ENCODE measurements around the gene AWAT1. TPM values are rescaled to one million over a fixed set of nuclear protein-coding genes. Genes with fewer than 3 reads are reported as not detected.

The AWAT1 gene
- polyA plus RNA-seq, 1 donor from 2014 or later = not detected

DNA sequence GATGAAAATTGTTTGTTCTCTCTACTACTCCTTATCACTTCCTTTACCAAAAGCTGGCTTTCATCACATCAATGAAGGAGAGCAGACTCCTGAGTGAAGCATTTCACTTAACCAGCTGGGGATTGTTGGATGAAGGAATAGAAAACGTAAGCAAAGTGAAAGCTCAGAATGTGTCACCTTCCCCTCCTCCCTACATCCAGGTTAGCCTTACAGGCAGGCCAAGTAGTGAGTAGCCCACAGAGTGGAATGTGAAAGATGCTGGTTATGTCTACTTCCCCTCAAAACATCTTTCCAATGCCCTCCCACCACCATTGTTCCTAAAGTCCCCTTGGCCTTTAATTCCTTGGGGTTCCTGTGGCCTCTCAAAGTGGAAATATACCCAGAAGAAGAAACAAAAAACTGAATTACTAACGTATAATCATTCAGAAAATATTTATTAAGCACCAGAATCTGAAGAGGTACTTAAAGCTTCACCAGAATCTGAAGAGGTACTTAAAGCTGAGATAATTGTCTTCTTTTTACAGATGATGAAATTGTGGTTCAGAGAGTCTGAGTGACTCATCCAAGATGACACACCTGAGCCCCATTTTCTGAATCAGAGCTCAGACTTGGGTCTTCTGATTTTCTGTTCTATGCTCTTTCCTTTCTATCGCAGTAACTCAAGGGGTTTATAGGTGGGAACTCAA lies 19.1 kb downstream of the AWAT1 start:
- H3K9me2 ChIP-seq (ENCODE audit: insufficient read depth, low read length) = no peaks in the 10 kb centered on the region
- no peaks in the 10 kb centered on the region for H4K20me1 ChIP-seq (ENCODE audit: insufficient read depth)
- TF ChIP-seq MXI1 (conservative IDR thresholded peaks at IDR 0.05; ENCODE audit: poor library complexity, severe bottlenecking) = no peak
- no peak overlapping the region for H3K9ac ChIP-seq (ENCODE audit: low read length)
- H3K4me2 ChIP-seq (ENCODE audit: low read length) = no peak overlapping the region
- no peaks in the 10 kb centered on the region for H3K79me2 ChIP-seq (replicated peaks; ENCODE audit: insufficient read depth, low read length)
- no peak overlapping the region for H3K4me3 ChIP-seq (ENCODE audit: low read length)
- H2AFZ ChIP-seq (ENCODE audit: low read depth, low read length) = no peak overlapping the region
- H3K9me3 ChIP-seq (ENCODE audit: low read length) = no peaks in the 10 kb centered on the region
- H3K27me3 ChIP-seq (ENCODE audit: insufficient read depth, low read depth, low read length) = no peaks in the 10 kb centered on the region
- H3F3A ChIP-seq (ENCODE audit: insufficient read depth, low read length, poor library complexity, severe bottlenecking) = no peaks in the 10 kb centered on the region
- no peaks in the 10 kb centered on the region for H3K36me3 ChIP-seq (ENCODE audit: insufficient read depth, low read length)
- no peak overlapping the region for H3K27ac ChIP-seq (ENCODE audit: low read length)

DNA sequence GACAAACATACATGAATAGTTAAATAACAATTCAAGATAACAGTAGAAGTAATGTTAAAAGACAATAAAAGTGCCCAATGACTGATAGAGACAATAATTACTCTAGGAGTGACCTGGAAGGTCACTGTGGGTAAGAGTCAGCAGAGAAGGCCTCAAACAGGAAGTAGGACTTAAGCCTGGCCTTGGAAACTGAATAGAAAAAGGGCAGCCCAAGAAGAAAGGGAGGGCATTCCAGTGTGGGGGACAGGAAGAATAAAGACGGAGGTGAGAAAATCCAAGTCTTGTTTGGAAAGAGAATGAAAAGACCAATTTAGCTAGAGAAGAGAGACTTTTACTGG lies 19.6 kb downstream of the AWAT1 start:
- Histone ChIP-seq H3K4me2 (ENCODE audit: low read length) (no peak overlapping the region), H3F3A (ENCODE audit: insufficient read depth, low read length, poor library complexity, severe bottlenecking) (no peaks in the 10 kb centered on the region), H2AFZ (ENCODE audit: low read depth, low read length) (no peak overlapping the region), H3K9me2 (ENCODE audit: insufficient read depth, low read length) (no peaks in the 10 kb centered on the region), H4K20me1 (ENCODE audit: insufficient read depth) (no peaks in the 10 kb centered on the region), H3K9me3 (ENCODE audit: low read length) (no peaks in the 10 kb centered on the region), H3K79me2 (replicated peaks; ENCODE audit: insufficient read depth, low read length) (no peaks in the 10 kb centered on the region), H3K4me3 (ENCODE audit: low read length) (no peak overlapping the region), H3K9ac (ENCODE audit: low read length) (no peak overlapping the region), H3K27me3 (ENCODE audit: insufficient read depth, low read depth, low read length) (no peaks in the 10 kb centered on the region), H3K36me3 (ENCODE audit: insufficient read depth, low read length) (no peaks in the 10 kb centered on the region), H3K27ac (ENCODE audit: low read length) (no peak overlapping the region)
- TF ChIP-seq EP300 (conservative IDR thresholded peaks at IDR 0.05; ENCODE audit: poor library complexity, severe bottlenecking) (no peak), POLR2AphosphoS5 (IDR thresholded peaks at IDR 0.05) (no peak), SMC3 (conservative IDR thresholded peaks at IDR 0.05; ENCODE audit: poor library complexity) (no peak), EZH2 (IDR thresholded peaks at IDR 0.05; ENCODE audit: borderline replicate concordance, insufficient read depth, low read length, poor library complexity, severe bottlenecking) (no peak), MXI1 (conservative IDR thresholded peaks at IDR 0.05; ENCODE audit: poor library complexity, severe bottlenecking) (no peak), TAF1 (IDR thresholded peaks at IDR 0.05; ENCODE audit: low read depth) (no peak), RAD21 (conservative IDR thresholded peaks at IDR 0.05) (no peak), REST (IDR thresholded peaks at IDR 0.05; ENCODE audit: borderline replicate concordance) (no peak)
- TF ChIP-seq, protein P1, sequence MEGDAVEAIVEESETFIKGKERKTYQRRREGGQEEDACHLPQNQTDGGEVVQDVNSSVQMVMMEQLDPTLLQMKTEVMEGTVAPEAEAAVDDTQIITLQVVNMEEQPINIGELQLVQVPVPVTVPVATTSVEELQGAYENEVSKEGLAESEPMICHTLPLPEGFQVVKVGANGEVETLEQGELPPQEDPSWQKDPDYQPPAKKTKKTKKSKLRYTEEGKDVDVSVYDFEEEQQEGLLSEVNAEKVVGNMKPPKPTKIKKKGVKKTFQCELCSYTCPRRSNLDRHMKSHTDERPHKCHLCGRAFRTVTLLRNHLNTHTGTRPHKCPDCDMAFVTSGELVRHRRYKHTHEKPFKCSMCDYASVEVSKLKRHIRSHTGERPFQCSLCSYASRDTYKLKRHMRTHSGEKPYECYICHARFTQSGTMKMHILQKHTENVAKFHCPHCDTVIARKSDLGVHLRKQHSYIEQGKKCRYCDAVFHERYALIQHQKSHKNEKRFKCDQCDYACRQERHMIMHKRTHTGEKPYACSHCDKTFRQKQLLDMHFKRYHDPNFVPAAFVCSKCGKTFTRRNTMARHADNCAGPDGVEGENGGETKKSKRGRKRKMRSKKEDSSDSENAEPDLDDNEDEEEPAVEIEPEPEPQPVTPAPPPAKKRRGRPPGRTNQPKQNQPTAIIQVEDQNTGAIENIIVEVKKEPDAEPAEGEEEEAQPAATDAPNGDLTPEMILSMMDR (IDR thresholded peaks at IDR 0.05; ENCODE audit: poor library complexity, severe bottlenecking) = no peak

All from neural cell (in vitro differentiated cells).